Measurements from ENCODE around the gene PCGF6.

PCGF6 gene

GRCh38 chr10:103254538-103255325, 96.2 kb downstream of the PCGF6 start:
- no peak for DNase-seq

- DNase-seq = no peak
Observed at GRCh38 chr10:103254113-103254512, 96.8 kb downstream of the PCGF6 start.

Data from stimulated activated naive CD4-positive, alpha-beta T cell (primary cell).